ENCODE results near the gene OXCT1.

The OXCT1 gene

GRCh38 chr5:41790038-41790776 lies 80.0 kb downstream of the OXCT1 start:
- Histone ChIP-seq H3K36me3 (ENCODE audit: low read depth) (peaks cover 20% of the 10 kb centered on the region), H3K27ac (ENCODE audit: poor library complexity, severe bottlenecking) (peak overlapping the region; percentile 58), H3K9me3 (ENCODE audit: severe bottlenecking) (no peaks in the 10 kb centered on the region), H3K4me3 (ENCODE audit: severe bottlenecking) (no peak overlapping the region), H3K4me1 (ENCODE audit: insufficient read depth, poor library complexity, severe bottlenecking) (peaks cover 45% of the 10 kb centered on the region), H3K27me3 (ENCODE audit: insufficient read depth, poor library complexity, severe bottlenecking) (no peaks in the 10 kb centered on the region)
- ATAC-seq (ENCODE audit: low read depth) (no peak), DNase-seq (ENCODE audit: low spot score) (no peak)
- TF ChIP-seq CTCF (IDR thresholded peaks at IDR 0.05; ENCODE audit: poor library complexity, severe bottlenecking), result no peak

GRCh38 chr5:41789434-41789833 lies 80.8 kb downstream of the OXCT1 start:
- Histone ChIP-seq H3K36me3 (ENCODE audit: low read depth) (peaks cover 20% of the 10 kb centered on the region), H3K27ac (ENCODE audit: poor library complexity, severe bottlenecking) (peak overlapping the region; percentile 58), H3K4me1 (ENCODE audit: insufficient read depth, poor library complexity, severe bottlenecking) (peaks cover 37% of the 10 kb centered on the region), H3K27me3 (ENCODE audit: insufficient read depth, poor library complexity, severe bottlenecking) (no peaks in the 10 kb centered on the region), H3K4me3 (ENCODE audit: severe bottlenecking) (no peak overlapping the region), H3K9me3 (ENCODE audit: severe bottlenecking) (no peaks in the 10 kb centered on the region)
- ATAC-seq (ENCODE audit: low read depth) (no peak), DNase-seq (ENCODE audit: low spot score) (no peak)
- no peak for TF ChIP-seq CTCF (IDR thresholded peaks at IDR 0.05; ENCODE audit: poor library complexity, severe bottlenecking)

GRCh38 chr5:41788941-41789368 lies 81.3 kb downstream of the OXCT1 start:
- no peak for TF ChIP-seq CTCF (IDR thresholded peaks at IDR 0.05; ENCODE audit: poor library complexity, severe bottlenecking)
- ATAC-seq (ENCODE audit: low read depth) (peak; percentile 65), DNase-seq (ENCODE audit: low spot score) (no peak)
- Histone ChIP-seq H3K36me3 (ENCODE audit: low read depth) (peaks cover 17% of the 10 kb centered on the region), H3K4me3 (ENCODE audit: severe bottlenecking) (no peak overlapping the region), H3K9me3 (ENCODE audit: severe bottlenecking) (no peaks in the 10 kb centered on the region), H3K4me1 (ENCODE audit: insufficient read depth, poor library complexity, severe bottlenecking) (peaks cover 32% of the 10 kb centered on the region), H3K27me3 (ENCODE audit: insufficient read depth, poor library complexity, severe bottlenecking) (no peaks in the 10 kb centered on the region), H3K27ac (ENCODE audit: poor library complexity, severe bottlenecking) (peak overlapping the region; percentile 58)

- Histone ChIP-seq H3K4me1 (ENCODE audit: insufficient read depth, poor library complexity, severe bottlenecking) (peaks cover 18% of the 10 kb centered on the region), H3K27ac (ENCODE audit: poor library complexity, severe bottlenecking) (no peak overlapping the region), H3K9me3 (ENCODE audit: severe bottlenecking) (no peaks in the 10 kb centered on the region), H3K27me3 (ENCODE audit: insufficient read depth, poor library complexity, severe bottlenecking) (no peaks in the 10 kb centered on the region), H3K36me3 (ENCODE audit: low read depth) (peaks cover 5% of the 10 kb centered on the region), H3K4me3 (ENCODE audit: severe bottlenecking) (no peak overlapping the region)
- no peak for DNase-seq (ENCODE audit: low spot score)
- ATAC-seq (ENCODE audit: low read depth), result no peak
- TF ChIP-seq CTCF (IDR thresholded peaks at IDR 0.05; ENCODE audit: poor library complexity, severe bottlenecking), result no peak
Observed at GRCh38 chr5:41787265-41787664, 83.0 kb downstream of the OXCT1 start.

- Histone ChIP-seq H3K27me3 (ENCODE audit: insufficient read depth, poor library complexity, severe bottlenecking) (no peaks in the 10 kb centered on the region), H3K4me1 (ENCODE audit: insufficient read depth, poor library complexity, severe bottlenecking) (peaks cover 18% of the 10 kb centered on the region), H3K27ac (ENCODE audit: poor library complexity, severe bottlenecking) (no peak overlapping the region), H3K9me3 (ENCODE audit: severe bottlenecking) (no peaks in the 10 kb centered on the region), H3K4me3 (ENCODE audit: severe bottlenecking) (no peak overlapping the region), H3K36me3 (ENCODE audit: low read depth) (peaks cover 6% of the 10 kb centered on the region)
- DNase-seq (ENCODE audit: low spot score) (no peak), ATAC-seq (ENCODE audit: low read depth) (no peak)
- no peak for TF ChIP-seq CTCF (IDR thresholded peaks at IDR 0.05; ENCODE audit: poor library complexity, severe bottlenecking)
Observed at GRCh38 chr5:41785061-41785460, 85.2 kb downstream of the OXCT1 start.

Measured in RWPE2 (cell line).